Mesothelial cell of epicardium (in vitro differentiated cells): ENCODE measurements around the gene CIROP. TPM values are rescaled to one million over a fixed set of nuclear protein-coding genes. Genes with fewer than 3 reads are reported as not detected.

ENCODE experiments used
- DNase-seq, 2 experiments: peaks; one replicate each; pipeline ENCODE4 v3.0.0; 2021; ENCODE audit warnings: low spot score in 2 of 2; ENCODE audit not compliant: unreplicated experiment in 2 of 2
- H3K27ac Mint-ChIP-seq: 2 replicates; pipeline ENCODE4 v1.8.0; 2021; ENCODE audit warnings: mixed read lengths
- H3K27me3 Mint-ChIP-seq: 2 replicates; pipeline ENCODE4 v1.8.0; 2021; ENCODE audit warnings: low read depth, mixed read lengths
- H3K36me3 Mint-ChIP-seq: 2 replicates; pipeline ENCODE4 v1.8.0; 2021; ENCODE audit warnings: mixed read lengths
- H3K4me1 Mint-ChIP-seq: 2 replicates; pipeline ENCODE4 v1.8.0; 2021; ENCODE audit warnings: mixed read lengths
- H3K4me3 Mint-ChIP-seq: 2 replicates; pipeline ENCODE4 v1.8.0; 2021; ENCODE audit warnings: mild to moderate bottlenecking, moderate library complexity, mixed read lengths
- H3K9me3 Mint-ChIP-seq: 2 replicates; pipeline ENCODE4 v1.8.0; 2021; ENCODE audit warnings: mixed read lengths
- total RNA-seq: library from RNA; stranded (reverse); gene quantifications from 3 replicates; pipeline ENCODE4 v1.2.1, GENCODE V29; 2021
- TF ChIP-seq, protein P1 (sequence below): fragments of 200-600 bp; sonication (generic); IDR thresholded peaks from one replicate; pipeline ENCODE4 v1.5.0; 2021; ENCODE audit warnings: antibody characterized with exemption; ENCODE audit not compliant: unreplicated experiment

The CIROP gene
- total RNA-seq, 1 donor from 2014 or later, result not detected

DNA sequence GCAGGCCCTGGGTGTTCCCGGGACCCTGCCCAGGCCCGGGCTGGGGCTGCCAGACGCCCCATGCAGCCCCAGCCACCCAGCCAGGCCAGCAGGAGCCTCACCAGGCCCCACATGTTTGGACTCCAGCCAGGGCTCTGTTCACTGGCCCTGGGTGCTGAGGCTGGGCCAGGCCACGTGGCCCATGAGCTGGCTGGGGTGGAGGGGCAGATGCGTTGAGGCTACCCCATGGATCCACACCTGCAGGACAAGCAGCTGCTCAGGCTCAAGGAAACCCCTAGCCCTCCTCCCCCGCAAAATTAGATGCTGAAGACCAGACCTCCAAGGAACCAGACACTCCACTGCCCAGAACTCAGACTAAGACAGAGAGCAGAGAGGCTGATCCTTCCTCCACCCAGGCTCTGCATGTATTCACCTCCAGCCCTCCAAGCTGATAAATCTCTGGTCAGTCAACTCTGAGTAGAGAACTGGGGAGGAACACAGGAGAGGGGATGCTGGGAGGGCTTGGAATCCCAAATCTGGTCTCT lies 49.1 kb downstream of the CIROP start:
- no peak for DNase-seq
- Mint-ChIP-seq H3K36me3 (peaks cover 5% of the 10 kb centered on the region), H3K27me3 (no peaks in the 10 kb centered on the region), H3K9me3 (no peaks in the 10 kb centered on the region), H3K4me3 (peak overlapping the region; percentile 82), H3K27ac (peak overlapping the region; percentile 60), H3K4me1 (peaks cover 18% of the 10 kb centered on the region)
- TF ChIP-seq, protein P1, sequence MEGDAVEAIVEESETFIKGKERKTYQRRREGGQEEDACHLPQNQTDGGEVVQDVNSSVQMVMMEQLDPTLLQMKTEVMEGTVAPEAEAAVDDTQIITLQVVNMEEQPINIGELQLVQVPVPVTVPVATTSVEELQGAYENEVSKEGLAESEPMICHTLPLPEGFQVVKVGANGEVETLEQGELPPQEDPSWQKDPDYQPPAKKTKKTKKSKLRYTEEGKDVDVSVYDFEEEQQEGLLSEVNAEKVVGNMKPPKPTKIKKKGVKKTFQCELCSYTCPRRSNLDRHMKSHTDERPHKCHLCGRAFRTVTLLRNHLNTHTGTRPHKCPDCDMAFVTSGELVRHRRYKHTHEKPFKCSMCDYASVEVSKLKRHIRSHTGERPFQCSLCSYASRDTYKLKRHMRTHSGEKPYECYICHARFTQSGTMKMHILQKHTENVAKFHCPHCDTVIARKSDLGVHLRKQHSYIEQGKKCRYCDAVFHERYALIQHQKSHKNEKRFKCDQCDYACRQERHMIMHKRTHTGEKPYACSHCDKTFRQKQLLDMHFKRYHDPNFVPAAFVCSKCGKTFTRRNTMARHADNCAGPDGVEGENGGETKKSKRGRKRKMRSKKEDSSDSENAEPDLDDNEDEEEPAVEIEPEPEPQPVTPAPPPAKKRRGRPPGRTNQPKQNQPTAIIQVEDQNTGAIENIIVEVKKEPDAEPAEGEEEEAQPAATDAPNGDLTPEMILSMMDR, result no peak

DNA sequence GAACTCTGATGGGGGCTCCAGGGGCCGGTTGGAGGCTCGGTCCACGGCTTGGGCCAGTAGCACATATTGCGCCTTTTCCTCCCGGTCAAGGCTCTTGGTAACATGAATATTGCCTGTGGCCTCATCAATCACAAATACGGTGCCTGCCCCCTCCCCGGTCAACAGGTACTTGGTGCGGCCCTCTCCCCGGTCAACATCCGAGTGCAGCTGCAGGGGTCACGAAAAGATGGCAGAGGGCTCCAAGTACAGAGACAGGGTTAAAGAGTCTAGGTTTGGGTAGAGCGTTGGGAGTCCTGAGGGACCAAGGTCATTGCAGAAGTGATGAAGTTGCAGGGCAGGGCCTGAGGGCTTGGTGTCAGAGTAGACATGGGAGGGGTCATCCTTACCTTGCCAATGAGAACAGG lies 49.6 kb downstream of the CIROP start:
- Mint-ChIP-seq H3K9me3 (no peaks in the 10 kb centered on the region), H3K36me3 (peaks cover 5% of the 10 kb centered on the region), H3K4me1 (peaks cover 18% of the 10 kb centered on the region), H3K27ac (no peak overlapping the region), H3K4me3 (no peak overlapping the region), H3K27me3 (no peaks in the 10 kb centered on the region)
- TF ChIP-seq, protein P1, result no peak
- no peak for DNase-seq

DNA sequence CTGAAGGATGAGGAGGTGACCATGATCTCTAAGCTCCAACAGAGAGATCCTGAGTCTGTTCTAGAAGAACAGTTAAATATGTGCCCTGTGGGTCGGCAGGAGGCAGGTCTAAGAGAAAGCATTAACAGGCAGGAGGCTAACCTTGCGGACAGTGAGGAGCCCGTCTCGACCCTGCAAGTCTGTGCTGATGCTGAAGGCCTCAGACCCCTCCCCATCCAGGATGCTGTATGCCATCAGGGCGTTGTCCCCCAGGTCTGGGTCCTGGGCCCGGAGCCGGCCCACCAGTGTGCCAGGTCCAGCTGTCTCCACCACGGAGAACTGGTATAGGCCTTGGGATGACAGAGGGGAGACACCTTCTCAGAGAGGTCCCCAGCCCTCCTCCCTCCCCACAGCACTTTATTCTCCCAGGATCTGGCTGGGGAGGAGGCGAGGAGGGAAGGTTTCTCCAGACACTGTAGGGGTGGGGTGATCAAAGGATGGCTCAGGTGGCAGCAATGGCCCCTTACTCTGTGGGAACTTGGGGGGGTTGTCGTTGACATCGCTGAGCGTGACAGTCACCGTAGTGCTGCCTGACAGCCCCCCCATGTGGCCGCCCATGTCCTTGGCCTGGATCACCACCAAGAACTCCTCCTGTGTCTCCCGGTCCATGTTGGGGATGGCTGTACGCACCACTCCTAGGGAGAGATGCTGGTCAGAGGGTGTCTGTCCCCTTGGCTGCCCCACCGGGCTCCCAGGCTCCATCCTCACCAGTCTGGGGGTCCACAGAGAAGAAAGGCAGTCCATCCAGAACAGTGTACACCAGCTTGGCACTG lies 50.6 kb downstream of the CIROP start:
- Mint-ChIP-seq H3K9me3 (no peaks in the 10 kb centered on the region), H3K4me1 (peaks cover 18% of the 10 kb centered on the region), H3K27ac (no peak overlapping the region), H3K27me3 (no peaks in the 10 kb centered on the region), H3K36me3 (peaks cover 5% of the 10 kb centered on the region), H3K4me3 (no peak overlapping the region)
- no peak for DNase-seq
- TF ChIP-seq, protein P1, result no peak

DNA sequence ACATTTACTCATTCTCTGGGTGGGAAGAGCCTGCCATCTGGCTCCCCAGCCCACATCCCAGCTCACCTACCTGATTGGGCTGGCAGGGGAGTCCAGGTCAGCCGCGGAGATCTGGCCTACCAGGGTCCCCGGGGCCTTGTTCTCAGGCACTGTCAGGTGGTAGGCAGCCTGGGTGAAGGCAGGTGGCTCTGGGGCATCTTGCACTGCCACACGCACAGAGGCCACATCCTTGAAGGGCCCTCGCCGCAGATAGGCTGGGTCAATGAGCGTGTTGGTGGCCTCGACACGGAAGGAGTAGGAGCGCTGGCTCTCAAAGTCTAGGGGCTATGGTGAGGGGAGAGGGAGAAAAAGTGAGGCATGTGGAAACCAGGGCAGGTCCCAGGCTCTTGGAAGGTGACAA lies 51.4 kb downstream of the CIROP start:
- no peak for DNase-seq
- Mint-ChIP-seq H3K36me3 (peaks cover 8% of the 10 kb centered on the region), H3K4me1 (peaks cover 18% of the 10 kb centered on the region), H3K9me3 (no peaks in the 10 kb centered on the region), H3K4me3 (no peak overlapping the region), H3K27me3 (no peaks in the 10 kb centered on the region), H3K27ac (no peak overlapping the region)
- TF ChIP-seq, protein P1, result no peak

DNA sequence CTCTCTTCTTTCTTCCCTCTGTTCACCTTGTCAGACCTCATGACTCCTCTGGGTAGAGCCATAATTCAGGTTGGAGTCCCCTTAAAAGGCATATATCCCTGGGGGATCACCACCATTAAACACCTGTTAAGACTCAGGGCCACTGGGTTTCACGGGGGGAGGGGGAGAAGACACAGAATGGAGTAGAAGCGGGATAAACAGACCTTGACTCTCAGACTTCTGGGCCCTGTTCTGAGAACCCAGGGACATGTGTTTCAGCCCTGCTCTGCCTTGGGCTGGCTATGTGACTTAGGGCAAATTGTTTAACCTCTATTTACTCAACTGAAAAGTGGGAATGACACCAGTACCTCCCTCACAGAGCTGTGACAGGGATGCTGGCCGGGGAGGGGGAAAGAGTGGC lies 52.1 kb downstream of the CIROP start:
- no peak for DNase-seq
- peaks cover 15% of the 10 kb centered on the region for H3K4me1 Mint-ChIP-seq
- H3K36me3 Mint-ChIP-seq, result peaks cover 10% of the 10 kb centered on the region
- TF ChIP-seq, protein P1, result no peak
- no peak overlapping the region for H3K4me3 Mint-ChIP-seq
- no peak overlapping the region for H3K27ac Mint-ChIP-seq
- H3K27me3 Mint-ChIP-seq, result no peaks in the 10 kb centered on the region
- H3K9me3 Mint-ChIP-seq, result no peaks in the 10 kb centered on the region
